ENCODE measurements around the gene COQ8B.

COQ8B gene

GRCh38 chr19:40717325-40717879 lies 716 bp upstream of the COQ8B start:
- DNase-seq, result no peak

GRCh38 chr19:40716031-40716481 lies 630 bp downstream of the COQ8B start:
- no peak for DNase-seq

- DNase-seq, result peak; percentile 56
These were observed 2.0 kb downstream of the COQ8B start for GRCh38 chr19:40714441-40715299.

GRCh38 chr19:40713939-40714338 lies 2.7 kb downstream of the COQ8B start:
- DNase-seq, result no peak

- DNase-seq, result no peak
These were observed 6.9 kb downstream of the COQ8B start for GRCh38 chr19:40709817-40710216.

- DNase-seq, result no peak
These were observed 9.1 kb downstream of the COQ8B start for GRCh38 chr19:40707615-40708014.

GRCh38 chr19:40705950-40706619 lies 10.6 kb downstream of the COQ8B start:
- DNase-seq, result no peak

- no peak for DNase-seq
These were observed 11.4 kb downstream of the COQ8B start for GRCh38 chr19:40705362-40705651.

- no peak for DNase-seq
These were observed 12.0 kb downstream of the COQ8B start for GRCh38 chr19:40704491-40705361.

- DNase-seq, result no peak
These were observed 13.5 kb downstream of the COQ8B start for GRCh38 chr19:40703029-40703755.

GRCh38 chr19:40702337-40703012 lies 14.2 kb downstream of the COQ8B start:
- no peak for DNase-seq

GRCh38 chr19:40701758-40702157 lies 14.9 kb downstream of the COQ8B start:
- no peak for DNase-seq

- no peak for DNase-seq
These were observed 16.6 kb downstream of the COQ8B start for GRCh38 chr19:40700083-40700482.

- DNase-seq, result no peak
These were observed 19.7 kb downstream of the COQ8B start for GRCh38 chr19:40697007-40697406.

- no peak for DNase-seq
These were observed 20.8 kb downstream of the COQ8B start for GRCh38 chr19:40695881-40696280.

GRCh38 chr19:40693896-40694295 lies 22.8 kb downstream of the COQ8B start:
- no peak for DNase-seq

GRCh38 chr19:40693150-40693788 lies 23.4 kb downstream of the COQ8B start:
- no peak for DNase-seq

- no peak for DNase-seq
These were observed 24.5 kb downstream of the COQ8B start for GRCh38 chr19:40692212-40692551.

GRCh38 chr19:40691421-40692211 lies 25.1 kb downstream of the COQ8B start:
- DNase-seq, result no peak

GRCh38 chr19:40690693-40691420 lies 25.8 kb downstream of the COQ8B start:
- peak; percentile 61 for DNase-seq

All from NCI-H2081 treated with DMSO at 0.1 percent for 48 hours (cell line).